ENCODE measurements around the gene PLXNA4. TPM values are rescaled to one million over a fixed set of nuclear protein-coding genes. Genes with fewer than 3 reads are reported as not detected.
A peak's percentile ranks its signal among the peaks of the same experiment; 100 is the strongest.

Gene PLXNA4
- polyA plus RNA-seq, 3 donors = 14.2 to 15.0 (median 14.6) TPM

DNA sequence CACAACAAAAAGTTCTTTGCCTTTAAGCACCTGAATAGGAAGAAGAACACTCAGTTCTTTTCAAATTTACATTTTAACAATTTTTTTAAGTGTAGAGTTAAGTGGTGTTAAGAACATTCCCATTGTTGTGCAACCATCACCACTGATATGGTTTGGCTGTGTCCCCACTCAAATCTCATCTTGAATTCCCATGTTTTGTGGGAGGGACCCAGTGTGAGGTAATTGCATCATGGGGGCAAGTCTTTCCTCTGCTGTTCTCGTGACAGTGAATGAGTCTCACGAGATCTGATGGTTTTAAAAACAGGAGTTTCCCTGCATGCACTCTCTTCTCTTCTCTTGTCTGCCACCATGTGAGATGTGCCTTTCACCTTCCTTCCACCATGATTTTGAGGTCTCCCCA, 155.7 kb downstream of the PLXNA4 start:
- no peak for DNase-seq

GRCh38 chr7:132419542-132419941, 156.7 kb downstream of the PLXNA4 start:
- DNase-seq = peak; percentile 79

DNA sequence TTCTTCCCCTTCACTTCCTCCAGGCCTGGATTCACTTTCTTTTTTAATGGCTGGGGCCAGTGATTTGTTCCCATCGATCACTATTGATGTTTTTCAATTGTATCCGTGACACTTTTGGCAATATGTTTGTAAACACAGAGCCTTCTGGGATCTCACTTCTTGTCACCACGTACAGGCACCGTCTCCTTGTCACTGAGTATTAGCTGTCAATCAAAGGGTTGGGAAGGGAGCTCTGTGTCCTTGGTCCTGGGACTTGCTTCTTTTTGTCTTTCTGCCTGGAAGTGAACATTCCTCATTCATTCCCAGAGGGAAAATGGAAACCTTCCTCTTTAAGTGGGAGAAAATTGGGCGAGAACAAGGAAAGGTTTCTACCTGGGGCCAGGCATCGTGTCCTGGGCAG, 157.4 kb downstream of the PLXNA4 start:
- no peak for DNase-seq

GRCh38 chr7:132417103-132417906, 159.0 kb downstream of the PLXNA4 start:
- DNase-seq = no peak

DNA sequence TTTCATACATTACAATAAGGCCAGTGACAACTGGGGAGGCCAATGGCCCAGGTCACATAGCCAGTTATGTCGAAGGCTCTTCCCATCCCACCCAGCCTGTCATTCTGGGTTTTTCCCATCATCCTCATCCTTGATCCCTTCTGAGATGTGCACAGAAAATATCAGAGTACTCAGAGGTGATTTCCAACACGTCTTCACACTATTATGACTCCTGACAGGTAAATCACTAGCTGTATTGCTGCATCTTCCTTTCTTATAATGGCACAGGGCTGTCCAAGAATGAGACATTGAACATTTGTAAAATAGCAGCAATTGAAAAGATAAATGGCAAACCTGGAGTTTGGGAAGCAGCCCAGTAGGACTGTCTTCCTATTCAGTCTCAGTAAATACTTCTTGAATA, 159.9 kb downstream of the PLXNA4 start:
- DNase-seq = no peak

DNA sequence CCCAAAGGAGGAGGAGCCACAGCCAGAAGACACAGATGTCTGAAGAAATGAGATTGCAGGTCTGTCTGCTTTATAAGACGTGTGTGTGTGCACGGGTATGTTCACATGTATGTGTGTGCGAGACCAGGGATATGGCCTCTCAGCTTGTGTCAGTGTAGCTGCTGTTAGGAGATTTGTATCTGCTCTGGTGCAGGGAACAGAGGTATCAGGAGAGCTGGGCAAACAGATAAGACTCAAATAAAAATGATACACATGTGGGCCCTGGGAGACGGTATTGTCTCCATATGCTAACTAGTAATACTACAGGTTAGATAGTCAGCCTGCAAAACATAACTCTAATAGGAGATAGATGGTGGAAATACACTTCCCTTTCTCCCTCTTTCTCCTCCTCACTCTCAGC, 161.0 kb downstream of the PLXNA4 start:
- no peak for DNase-seq

- DNase-seq = no peak
These were observed 161.4 kb downstream of the PLXNA4 start for GRCh38 chr7:132414857-132415256.

DNA sequence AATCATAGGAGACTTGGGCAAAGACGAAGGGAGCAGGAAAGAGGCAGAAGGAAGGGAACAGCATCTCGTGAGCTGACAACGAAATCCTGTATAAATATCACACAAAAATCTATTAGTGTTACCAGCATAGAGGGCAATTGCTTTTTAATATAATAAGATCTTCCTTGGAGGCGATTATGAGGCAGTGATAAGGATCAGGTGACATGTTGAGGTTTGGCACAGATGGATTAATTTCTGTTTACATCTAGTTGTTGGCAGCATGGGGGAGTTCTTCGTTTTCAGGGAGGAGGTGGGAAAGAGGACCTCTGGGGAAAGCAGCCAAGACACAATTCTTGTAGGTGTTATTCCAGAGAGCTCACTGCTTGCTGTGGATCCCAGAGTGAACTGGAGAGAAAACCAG, 163.8 kb downstream of the PLXNA4 start:
- no peak for DNase-seq

DNA sequence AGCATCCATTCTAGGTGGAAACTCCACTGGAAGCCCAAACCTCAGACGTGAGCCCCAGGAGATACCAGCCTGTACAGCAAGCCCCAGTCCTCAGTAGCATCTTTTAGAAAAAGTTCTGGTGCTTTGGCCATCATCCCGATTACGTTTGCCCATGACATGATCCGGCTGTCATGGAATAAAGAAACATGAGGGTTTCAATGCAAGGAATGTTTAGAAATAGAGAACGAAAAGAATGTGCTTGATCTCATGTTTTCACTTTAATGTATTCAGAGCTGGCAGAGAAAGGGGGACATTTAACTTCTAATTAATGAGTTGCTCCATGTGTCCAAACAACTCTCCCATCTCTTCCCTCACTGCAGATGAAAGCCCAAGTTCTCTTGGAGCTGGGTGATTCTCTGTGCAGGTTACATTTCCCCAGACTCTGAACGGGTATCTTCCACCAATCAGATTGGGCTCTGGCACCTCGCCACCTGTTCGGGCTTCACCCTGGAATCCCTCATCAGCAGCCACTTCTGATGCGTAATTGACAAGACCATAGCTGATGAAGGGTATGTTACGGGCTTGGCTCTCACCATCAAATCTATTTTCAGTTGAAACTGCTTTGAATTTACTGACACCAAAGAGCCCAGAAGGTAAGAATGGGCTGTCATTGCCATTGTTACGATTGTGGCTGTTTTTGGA, 165.3 kb downstream of the PLXNA4 start:
- no peak for DNase-seq

DNA sequence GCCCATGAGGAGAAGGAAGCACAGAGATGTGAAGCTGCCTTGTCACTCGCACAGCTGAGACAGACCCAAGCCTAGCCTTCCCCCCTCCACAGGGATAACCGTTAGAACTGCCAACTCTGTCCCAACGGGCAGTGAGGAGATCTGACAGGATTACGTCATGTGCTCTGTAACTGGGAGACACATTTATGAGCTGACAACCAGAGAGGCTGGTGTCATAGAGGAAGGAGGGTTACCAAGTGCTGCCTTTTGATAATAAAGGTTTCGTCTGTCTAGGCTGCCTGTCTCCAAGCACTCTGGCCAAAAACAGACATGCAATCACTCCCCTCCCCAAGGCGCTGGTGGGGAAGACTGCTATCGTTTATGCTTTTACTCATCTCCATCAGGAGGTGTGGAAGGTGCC, 165.9 kb downstream of the PLXNA4 start:
- DNase-seq = no peak

DNA sequence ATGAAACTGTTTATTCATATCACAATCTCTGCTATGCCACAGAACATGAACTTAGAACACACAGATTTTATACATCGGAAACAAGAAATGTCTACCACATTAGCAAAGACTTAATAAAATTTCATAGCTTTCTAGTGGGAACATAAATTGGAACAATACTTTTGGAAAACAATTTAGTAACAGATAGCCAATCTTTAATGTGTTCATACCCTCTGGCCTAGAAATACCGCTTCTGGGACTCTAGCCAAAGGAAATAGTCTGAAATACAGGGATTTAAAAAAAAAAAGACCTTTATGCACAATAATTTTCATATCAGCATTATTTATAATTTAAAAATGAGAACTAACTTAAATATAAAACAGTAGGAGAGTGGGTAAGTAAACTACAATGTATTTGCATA, 168.5 kb downstream of the PLXNA4 start:
- DNase-seq = no peak

DNA sequence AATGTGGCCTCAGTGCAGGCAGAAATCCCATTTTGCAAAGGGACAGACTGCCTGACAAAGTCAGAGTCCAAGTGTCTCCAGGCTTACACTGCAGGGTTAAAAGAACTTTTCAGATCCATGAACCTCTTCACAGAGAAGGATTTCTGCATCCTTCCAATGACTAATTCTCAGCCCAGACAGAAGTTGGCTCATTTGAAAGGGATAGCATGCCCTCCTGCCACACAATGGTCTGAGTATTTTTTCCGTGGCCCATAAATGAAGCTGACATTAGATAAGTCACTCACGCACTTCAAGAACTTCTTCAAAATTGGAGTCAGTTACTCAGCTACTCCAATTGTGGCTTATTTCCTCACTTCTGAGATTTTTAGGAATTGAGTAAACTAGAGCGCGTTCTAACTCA, 170.2 kb downstream of the PLXNA4 start:
- DNase-seq = no peak

DNA sequence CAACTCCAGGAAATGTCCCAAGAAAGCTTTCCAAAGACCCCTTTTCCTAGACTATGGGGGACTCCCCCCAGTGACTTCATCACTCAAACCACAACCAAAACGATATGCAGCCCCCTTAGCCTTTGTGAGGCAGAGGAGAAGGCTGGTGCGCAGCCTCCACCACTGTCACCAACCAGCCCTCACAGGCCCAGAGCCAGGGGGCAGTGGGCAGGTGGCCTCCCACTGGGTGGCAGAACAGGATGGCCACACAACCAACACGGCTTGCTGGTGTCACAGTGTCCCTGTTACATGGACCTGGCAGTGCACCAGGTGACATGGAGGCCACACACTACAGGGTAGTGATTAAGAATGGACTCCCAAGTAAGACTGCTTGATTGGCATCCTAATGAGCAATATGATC, 172.0 kb downstream of the PLXNA4 start:
- no peak for DNase-seq

DNA sequence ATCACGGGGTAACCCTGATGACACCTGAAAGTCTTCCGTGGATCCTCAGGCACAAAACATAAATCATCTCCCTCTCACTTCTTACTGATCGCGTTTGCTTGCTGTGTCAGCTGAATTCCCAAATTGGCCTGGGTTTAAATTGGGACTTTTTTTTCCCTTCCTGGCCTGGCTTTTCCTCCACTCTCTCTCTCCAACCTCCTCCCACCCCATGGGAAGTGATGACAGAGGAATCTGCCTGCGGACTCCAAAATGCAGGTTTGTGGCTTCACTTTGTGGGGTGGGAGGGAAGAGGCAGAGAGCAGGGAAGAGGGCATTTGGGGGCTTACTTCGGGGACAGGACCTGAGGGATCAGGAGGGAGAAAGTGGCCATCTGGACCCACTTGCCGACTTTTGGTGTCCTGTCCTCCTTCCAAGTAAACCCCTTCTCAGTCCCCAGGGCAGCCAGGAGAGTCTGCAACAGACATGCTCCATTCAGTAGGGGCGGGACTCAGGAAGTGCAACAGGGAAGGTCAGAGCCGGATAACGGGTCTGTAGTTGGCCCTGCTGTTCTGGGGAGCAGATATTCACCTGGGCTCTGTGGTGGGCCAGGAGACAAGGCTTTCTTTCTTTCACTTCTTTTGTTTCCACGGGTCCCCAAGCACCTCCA, 172.7 kb downstream of the PLXNA4 start:
- DNase-seq = no peak

GRCh38 chr7:132402751-132403245, 173.5 kb downstream of the PLXNA4 start:
- no peak for DNase-seq

- no peak for DNase-seq
These were observed 174.2 kb downstream of the PLXNA4 start for GRCh38 chr7:132402096-132402495.

GRCh38 chr7:132400561-132401142, 175.6 kb downstream of the PLXNA4 start:
- DNase-seq = no peak

- DNase-seq = no peak
These were observed 176.9 kb downstream of the PLXNA4 start for GRCh38 chr7:132399367-132399766.

- no peak for DNase-seq
These were observed 177.9 kb downstream of the PLXNA4 start for GRCh38 chr7:132398253-132398925.

- DNase-seq = no peak
These were observed 179.2 kb downstream of the PLXNA4 start for GRCh38 chr7:132397070-132397469.

- DNase-seq = no peak
These were observed 180.9 kb downstream of the PLXNA4 start for GRCh38 chr7:132395361-132395760.
